ENCODE measurements around the gene MT2A. TPM values are rescaled to one million over a fixed set of nuclear protein-coding genes. Genes with fewer than 3 reads are reported as not detected.

The MT2A gene
- total and polyA plus RNA-seq, 2 of the 13 experiments (the other 11 are each of a cell fraction or from before 2014, with no cell fraction given), result 135 to 371 TPM

DNA sequence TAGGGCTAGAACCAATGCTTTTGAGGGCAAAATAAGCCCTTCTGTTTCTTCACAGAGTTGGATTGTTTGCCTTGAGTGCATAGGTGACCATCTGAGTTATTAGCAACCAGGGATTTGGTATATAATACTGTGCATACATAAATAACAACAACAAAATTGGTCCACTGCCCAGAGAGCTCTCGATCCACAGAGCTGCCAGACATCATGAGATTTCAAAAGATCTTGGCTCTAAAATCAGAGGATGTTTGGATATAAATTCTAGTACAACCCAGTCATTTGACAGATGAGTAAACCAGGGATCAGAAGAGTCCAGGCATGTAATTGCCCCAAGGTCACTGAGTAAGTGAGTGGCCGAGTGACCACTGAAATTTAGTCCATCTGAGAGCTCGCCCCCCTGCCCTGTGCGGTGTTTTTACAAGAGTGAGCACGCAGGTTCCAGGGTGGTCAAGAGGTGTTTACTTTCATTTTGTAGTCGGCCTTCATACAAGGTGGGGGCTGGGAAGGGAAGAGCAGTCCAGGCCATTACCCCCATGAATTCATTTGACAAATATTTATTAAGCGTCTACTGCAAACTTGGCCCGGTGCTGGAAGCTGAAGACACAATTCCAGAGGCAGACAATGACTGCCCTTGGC is 1.8 kb upstream of the MT2A start (continued):
- no peak for TF ChIP-seq ZNF256 (CRISPR knock-in tag; conservative IDR thresholded peaks at IDR 0.05)
- no peak for TF ChIP-seq HMGA1 (CRISPR knock-in tag; conservative IDR thresholded peaks at IDR 0.05)
- no peak for TF ChIP-seq KLF15 (CRISPR knock-in tag; IDR thresholded peaks at IDR 0.05; ENCODE audit: borderline replicate concordance)
- 0 out of 2 replicates have a peak, but pooled peaks have one; percentile 11 for TF ChIP-seq SOX13 (IDR thresholded peaks at IDR 0.05)
- peak in 1 of 2 experiments; percentile 83; a peak in 2 of 4 replicates for TF ChIP-seq SOX13 (CRISPR knock-in tag; conservative IDR thresholded peaks at IDR 0.05 in 1 of 2, IDR thresholded peaks at IDR 0.05 in 1 of 2)
- no peak for TF ChIP-seq SAFB2 (CRISPR knock-in tag; IDR thresholded peaks at IDR 0.05; ENCODE audit: borderline replicate concordance, low read depth)
- TF ChIP-seq, protein P1, sequence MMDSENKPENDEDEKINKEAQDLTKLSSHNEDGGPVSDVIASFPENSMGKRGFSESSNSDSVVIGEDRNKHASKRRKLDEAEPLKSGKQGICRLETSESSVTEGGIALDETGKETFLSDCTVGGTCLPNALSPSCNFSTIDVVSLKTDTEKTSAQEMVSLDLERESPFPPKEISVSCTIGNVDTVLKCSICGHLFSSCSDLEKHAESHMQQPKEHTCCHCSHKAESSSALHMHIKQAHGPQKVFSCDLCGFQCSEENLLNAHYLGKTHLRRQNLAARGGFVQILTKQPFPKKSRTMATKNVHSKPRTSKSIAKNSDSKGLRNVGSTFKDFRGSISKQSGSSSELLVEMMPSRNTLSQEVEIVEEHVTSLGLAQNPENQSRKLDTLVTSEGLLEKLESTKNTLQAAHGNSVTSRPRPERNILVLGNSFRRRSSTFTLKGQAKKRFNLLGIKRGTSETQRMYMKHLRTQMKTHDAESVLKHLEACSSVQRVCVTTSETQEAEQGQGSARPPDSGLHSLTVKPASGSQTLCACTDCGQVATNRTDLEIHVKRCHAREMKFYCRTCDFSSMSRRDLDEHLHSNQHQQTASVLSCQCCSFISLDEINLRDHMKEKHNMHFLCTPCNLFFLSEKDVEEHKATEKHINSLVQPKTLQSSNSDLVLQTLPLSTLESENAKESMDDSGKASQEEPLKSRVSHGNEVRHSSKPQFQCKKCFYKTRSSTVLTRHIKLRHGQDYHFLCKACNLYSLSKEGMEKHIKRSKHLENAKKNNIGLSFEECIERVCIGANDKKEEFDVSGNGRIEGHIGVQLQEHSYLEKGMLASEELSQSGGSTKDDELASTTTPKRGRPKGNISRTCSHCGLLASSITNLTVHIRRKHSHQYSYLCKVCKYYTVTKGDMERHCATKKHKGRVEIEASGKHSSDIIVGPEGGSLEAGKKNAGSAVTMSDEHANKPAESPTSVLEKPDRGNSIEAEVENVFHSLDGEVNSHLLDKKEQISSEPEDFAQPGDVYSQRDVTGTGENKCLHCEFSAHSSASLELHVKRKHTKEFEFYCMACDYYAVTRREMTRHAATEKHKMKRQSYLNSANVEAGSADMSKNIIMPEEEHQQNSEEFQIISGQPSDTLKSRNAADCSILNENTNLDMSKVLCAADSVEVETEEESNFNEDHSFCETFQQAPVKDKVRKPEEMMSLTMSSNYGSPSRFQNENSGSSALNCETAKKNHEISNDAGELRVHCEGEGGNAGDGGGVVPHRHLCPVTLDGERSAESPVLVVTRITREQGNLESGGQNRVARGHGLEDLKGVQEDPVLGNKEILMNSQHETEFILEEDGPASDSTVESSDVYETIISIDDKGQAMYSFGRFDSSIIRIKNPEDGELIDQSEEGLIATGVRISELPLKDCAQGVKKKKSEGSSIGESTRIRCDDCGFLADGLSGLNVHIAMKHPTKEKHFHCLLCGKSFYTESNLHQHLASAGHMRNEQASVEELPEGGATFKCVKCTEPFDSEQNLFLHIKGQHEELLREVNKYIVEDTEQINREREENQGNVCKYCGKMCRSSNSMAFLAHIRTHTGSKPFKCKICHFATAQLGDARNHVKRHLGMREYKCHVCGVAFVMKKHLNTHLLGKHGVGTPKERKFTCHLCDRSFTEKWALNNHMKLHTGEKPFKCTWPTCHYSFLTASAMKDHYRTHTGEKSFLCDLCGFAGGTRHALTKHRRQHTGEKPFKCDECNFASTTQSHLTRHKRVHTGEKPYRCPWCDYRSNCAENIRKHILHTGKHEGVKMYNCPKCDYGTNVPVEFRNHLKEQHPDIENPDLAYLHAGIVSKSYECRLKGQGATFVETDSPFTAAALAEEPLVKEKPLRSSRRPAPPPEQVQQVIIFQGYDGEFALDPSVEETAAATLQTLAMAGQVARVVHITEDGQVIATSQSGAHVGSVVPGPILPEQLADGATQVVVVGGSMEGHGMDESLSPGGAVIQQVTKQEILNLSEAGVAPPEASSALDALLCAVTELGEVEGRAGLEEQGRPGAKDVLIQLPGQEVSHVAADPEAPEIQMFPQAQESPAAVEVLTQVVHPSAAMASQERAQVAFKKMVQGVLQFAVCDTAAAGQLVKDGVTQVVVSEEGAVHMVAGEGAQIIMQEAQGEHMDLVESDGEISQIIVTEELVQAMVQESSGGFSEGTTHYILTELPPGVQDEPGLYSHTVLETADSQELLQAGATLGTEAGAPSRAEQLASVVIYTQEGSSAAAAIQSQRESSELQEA (CRISPR knock-in tag; IDR thresholded peaks at IDR 0.05; ENCODE audit: not compliant biosample characterization), result no peak
- peak; percentile 42 for TF ChIP-seq HNF4A (CRISPR knock-in tag; IDR thresholded peaks at IDR 0.05)
- no peak; the same call in 1 of the 2 replicates for TF ChIP-seq ZNF747 (CRISPR knock-in tag; IDR thresholded peaks at IDR 0.05; ENCODE audit: borderline replicate concordance)
- TF ChIP-seq, protein P2, sequence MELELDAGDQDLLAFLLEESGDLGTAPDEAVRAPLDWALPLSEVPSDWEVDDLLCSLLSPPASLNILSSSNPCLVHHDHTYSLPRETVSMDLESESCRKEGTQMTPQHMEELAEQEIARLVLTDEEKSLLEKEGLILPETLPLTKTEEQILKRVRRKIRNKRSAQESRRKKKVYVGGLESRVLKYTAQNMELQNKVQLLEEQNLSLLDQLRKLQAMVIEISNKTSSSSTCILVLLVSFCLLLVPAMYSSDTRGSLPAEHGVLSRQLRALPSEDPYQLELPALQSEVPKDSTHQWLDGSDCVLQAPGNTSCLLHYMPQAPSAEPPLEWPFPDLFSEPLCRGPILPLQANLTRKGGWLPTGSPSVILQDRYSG (CRISPR knock-in tag; IDR thresholded peaks at IDR 0.05), result peak; percentile 83; the same call in 1 of the 2 replicates
- TF ChIP-seq MEIS2 (CRISPR knock-in tag; IDR thresholded peaks at IDR 0.05), result peak; percentile 43
- TF ChIP-seq SMAD3 (CRISPR knock-in tag; IDR thresholded peaks at IDR 0.05), result no peak
- no peak for TF ChIP-seq ZNF607 (CRISPR knock-in tag; IDR thresholded peaks at IDR 0.05; ENCODE audit: borderline replicate concordance)
- TF ChIP-seq GABPA (IDR thresholded peaks at IDR 0.05; ENCODE audit: low read depth, low read length), result no peak
- no peak for TF ChIP-seq GABPA (CRISPR knock-in tag; IDR thresholded peaks at IDR 0.05; ENCODE audit: low read depth)
- peak; percentile 22 for TF ChIP-seq PHF5A (CRISPR knock-in tag; IDR thresholded peaks at IDR 0.05; ENCODE audit: low read depth, unreplicated experiment)
- no peak; the same call in 1 of the 2 replicates for TF ChIP-seq POGZ (CRISPR knock-in tag; IDR thresholded peaks at IDR 0.05)
- no peak for TF ChIP-seq ZNF709 (CRISPR knock-in tag; IDR thresholded peaks at IDR 0.05)
- TF ChIP-seq, protein P3, sequence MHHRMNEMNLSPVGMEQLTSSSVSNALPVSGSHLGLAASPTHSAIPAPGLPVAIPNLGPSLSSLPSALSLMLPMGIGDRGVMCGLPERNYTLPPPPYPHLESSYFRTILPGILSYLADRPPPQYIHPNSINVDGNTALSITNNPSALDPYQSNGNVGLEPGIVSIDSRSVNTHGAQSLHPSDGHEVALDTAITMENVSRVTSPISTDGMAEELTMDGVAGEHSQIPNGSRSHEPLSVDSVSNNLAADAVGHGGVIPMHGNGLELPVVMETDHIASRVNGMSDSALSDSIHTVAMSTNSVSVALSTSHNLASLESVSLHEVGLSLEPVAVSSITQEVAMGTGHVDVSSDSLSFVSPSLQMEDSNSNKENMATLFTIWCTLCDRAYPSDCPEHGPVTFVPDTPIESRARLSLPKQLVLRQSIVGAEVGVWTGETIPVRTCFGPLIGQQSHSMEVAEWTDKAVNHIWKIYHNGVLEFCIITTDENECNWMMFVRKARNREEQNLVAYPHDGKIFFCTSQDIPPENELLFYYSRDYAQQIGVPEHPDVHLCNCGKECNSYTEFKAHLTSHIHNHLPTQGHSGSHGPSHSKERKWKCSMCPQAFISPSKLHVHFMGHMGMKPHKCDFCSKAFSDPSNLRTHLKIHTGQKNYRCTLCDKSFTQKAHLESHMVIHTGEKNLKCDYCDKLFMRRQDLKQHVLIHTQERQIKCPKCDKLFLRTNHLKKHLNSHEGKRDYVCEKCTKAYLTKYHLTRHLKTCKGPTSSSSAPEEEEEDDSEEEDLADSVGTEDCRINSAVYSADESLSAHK (CRISPR knock-in tag; IDR thresholded peaks at IDR 0.05; ENCODE audit: borderline replicate concordance), result no peak
